GM18517 (cell line): Measurements from ENCODE around the gene FPR2.
"Not testable (repeated sequence)": the region's sequence is repeated elsewhere in the genome, so short reads cannot be mapped to it uniquely, and the experiment has no call there.

Experiments used
- ATAC-seq: cut with Tn5 transposase; IDR thresholded peaks from one replicate; pipeline ENCODE4 v1.9.1; 2021; ENCODE audit warnings: mild to moderate bottlenecking, moderate library complexity; ENCODE audit not compliant: unreplicated experiment

The FPR2 gene

GRCh38 chr19:51739466-51740213, 21.3 kb upstream of the FPR2 start:
- ATAC-seq = no peak

GRCh38 chr19:51740356-51740755, 20.6 kb upstream of the FPR2 start:
- ATAC-seq = no peak

DNA sequence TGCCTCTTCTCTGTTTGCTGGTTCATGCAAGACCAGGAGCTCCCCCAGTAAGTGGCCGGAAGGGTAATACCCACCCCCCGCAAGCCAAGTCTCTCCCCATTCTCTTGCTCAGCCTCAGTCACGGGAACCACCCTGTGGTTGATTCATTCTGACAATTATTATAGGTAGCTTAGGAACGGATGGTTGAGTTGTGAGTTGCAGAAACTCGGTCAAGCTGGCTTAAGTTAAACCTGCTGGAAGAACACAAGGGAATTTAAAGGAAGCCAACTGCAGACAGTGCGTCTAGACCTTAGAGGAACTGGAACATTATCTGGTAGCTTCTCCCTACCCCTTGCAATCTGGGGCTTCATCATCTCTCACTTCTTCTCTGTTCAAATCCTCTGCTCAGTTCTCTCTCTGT, 18.2 kb upstream of the FPR2 start:
- no peak for ATAC-seq

DNA sequence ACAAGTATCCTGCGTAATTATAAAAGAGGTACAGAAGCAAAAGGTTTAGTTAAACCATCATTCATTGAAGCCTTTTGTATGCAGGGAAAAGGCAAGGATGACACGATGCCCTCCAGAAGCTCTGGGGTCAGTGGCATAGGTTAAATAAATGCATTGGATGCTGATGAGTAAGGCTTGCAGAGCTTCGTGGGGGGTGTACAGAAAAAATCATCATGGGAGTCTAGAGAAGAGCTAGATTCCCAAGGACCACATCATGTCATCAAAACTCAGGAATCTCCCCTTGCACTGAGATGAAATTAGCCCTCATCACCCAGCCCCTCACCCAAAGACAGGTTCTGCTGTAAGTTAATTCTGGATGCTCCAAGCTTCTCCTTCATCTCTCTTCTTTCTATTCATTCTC, 17.6 kb upstream of the FPR2 start:
- no peak for ATAC-seq

DNA sequence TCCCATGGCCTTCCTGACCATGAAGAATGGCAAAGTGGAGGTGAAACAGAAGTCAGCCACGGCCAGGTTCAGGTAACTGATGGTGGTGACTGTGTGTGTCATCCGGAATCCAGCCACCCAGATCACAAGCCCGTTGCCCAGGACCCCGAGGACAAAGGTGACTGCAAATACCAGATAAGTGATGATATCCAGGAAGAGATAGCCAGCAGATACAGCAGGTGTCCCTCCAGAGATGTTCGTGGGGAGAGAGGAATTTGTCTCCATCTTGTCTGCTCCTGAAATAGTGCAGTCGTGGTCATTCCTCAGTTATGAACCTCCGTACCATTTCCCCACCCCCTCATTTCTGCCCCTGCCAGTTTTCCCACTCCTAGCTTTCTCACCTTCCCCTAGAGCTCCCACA, 14.2 kb upstream of the FPR2 start:
- ATAC-seq = no peak

- ATAC-seq = no peak
These were observed 11.0 kb upstream of the FPR2 start for GRCh38 chr19:51749979-51750378.

DNA sequence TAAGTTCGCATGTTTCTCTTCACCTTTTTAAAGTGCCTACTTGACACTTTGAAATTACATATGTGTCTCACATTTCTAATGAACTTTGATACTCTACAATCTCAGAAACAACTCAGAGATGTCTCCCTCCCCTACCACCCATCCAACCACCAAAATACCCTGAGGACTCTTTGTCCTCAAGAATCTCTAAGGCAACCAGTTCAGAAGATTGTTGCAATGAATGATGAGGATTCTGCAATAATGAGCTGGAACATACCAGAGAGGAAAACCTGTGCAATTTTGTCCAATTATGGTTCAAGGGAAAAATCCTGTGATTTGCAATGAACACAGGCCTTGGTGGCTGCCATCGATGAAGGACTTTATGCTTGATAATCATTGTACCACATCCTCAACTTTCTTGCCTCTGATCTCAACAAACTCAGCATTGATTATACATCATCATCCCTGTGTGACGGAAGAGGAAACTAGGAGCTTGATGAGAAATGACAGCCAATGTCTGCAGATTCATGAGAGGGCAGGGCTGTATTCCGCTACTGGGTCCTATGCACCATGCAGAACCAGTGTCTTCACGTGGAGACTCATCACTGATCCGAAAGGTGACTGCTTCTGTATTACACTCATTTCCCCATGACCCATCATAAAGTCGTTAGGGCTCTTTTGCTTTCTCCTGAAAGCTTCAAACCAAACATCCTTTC, 10.4 kb upstream of the FPR2 start:
- ATAC-seq = no peak

DNA sequence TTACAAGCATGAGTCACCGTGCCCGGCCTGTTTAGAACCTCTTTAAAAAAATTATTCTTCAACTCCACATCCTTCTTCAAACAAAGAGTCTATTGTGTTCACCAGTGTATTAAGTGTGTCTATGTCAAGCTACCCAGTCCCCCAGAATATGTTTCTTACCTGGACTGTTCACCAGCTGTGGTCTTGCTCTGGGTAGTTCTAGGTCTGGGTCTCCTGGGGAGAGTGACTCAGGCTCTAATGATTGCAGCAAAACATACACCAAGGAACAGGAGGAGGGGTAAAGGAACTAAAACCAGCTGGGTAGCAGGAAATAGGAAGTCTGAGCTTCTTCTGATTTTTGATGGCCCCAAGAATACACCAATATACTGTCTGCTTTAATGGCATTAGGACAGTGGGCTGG, 9.3 kb upstream of the FPR2 start, which contains the start of gene FPR1:
Gene FPR1, minus strand, starts transcription at position 224 of the 400 bp plus-strand sequence. CDS start 4,884 bp downstream, outside the sequence.
- no peak for ATAC-seq

- no peak for ATAC-seq
These were observed 6.9 kb upstream of the FPR2 start for GRCh38 chr19:51754109-51754508.

GRCh38 chr19:51754770-51755169, 6.2 kb upstream of the FPR2 start:
- no peak for ATAC-seq

- no peak for ATAC-seq
These were observed 5.4 kb upstream of the FPR2 start for GRCh38 chr19:51755571-51755970.

DNA sequence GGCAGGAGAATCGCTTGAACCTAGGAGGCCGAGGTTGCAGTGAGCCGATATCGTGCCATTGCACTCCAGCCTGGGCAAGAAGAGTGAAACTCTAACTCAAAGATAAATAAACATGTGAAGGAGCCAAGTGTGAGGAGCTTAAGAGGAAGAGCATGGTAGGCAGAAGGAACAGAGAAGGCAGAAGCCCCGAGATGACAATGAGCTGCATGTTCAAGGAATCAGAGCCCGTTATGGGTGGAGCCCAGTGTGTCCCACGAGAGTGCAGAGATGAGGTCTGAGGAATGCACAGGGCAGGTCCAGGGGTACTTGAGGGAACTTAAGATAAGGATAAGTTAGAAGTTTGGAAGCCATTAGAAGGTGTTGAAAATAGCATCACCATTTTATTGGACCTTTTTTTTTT, 716 bp downstream of the FPR2 start:
- no peak for ATAC-seq

DNA sequence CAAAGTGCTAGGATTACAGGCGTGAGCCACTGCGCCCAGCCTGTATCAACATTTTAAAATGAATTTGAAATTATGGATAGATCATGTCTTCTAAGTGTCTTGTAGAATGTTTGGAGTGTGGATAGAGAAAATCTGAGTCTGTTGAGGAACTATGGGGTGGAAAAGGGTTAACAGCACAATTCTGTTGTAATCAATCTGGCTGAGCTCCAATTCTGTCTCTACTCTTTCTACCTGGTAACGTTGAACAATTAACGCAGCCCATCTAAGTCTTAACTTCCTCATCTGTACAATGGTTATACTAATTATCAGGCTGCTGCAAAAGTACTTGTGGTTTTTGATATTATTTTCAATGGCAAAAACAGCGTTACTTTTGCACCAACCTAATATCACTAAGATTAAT, 4.1 kb downstream of the FPR2 start:
- no peak for ATAC-seq

DNA sequence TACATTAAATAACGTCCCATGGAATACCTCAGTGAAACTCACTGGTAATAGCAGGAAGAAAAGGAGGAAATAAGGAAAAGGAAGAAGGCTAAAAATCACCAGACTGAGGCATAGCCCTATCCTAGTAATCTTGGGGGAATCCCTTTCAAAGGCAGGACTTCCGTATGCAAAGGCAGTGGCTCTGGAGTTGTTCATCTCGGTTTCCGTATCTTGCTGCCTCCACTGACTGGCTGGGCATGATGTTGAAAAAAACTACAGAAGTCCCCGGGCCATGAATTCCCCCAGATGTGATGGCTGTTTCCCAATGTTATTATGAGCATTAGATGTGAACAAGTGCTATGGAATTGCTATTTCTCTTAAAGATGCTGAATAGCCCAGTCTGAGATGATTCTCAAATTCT, 5.5 kb downstream of the FPR2 start:
- ATAC-seq = no peak

- no peak for ATAC-seq
These were observed 10.6 kb downstream of the FPR2 start for GRCh38 chr19:51771376-51772130.

DNA sequence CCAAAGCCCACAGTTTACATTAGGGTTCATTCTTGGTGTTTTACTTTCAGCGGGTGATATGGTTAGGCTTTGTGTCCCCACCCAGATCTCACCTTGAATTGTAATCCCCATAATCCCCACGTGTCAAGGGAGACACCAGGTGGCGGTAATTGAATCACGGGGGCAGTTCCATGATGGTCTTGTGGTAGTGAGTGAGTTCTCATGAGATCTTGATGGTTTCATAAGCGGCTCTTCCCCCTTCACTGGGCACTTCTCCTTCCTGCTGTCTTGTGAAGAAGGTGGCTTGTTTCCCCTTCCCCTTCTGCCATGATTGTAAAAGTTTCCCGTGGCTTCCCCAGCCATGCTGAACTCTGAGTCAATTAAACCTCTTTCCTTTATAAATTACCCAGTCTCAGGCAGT, 12.0 kb downstream of the FPR2 start:
- no peak for ATAC-seq

GRCh38 chr19:51776561-51776960, 15.6 kb downstream of the FPR2 start:
- not testable (repeated sequence) for ATAC-seq

DNA sequence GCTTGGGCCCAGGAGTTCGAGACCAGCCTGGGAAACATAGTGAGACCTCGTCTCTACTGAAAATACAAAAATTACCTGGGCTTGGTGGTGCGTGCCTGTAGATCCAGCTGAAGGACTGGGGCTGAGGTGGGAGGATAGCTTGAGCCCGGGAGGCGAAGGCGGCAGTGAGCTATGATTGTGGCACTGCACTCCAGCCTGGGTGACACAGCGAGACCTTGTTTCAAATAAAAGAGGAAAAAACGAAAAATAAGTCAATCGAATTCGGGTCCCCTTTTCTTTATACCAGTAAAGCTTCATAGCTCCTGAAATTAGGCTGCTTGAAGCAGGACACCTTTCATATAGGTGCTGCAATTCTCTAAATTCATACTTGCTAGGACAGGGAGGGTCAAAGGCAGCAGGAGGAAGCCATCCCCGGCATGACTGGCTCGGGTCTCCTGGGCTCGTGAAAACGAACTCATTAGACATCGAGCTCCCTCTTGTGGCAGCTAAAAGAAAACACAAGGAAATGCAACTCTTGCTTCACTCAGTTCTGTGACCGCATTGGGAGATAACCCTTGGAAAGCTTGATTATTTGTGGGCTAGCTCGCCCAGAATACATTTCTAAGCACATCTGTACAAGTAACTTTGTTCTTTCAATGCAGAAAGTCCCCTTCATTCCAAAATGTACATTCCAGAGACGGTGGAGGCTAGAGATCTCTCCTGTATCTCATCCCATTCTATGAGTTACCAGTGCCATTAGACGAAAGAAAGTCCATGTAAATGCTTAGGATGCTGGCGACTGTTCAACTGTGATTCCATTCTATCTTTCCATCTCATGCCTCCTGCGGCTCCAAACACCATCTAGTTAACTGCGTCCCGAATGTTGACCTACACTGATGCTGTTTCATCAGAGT, 16.8 kb downstream of the FPR2 start:
- ATAC-seq = no peak

- no peak for ATAC-seq
These were observed 18.2 kb downstream of the FPR2 start for GRCh38 chr19:51779181-51779580.

GRCh38 chr19:51779703-51780102, 18.7 kb downstream of the FPR2 start:
- no peak for ATAC-seq

DNA sequence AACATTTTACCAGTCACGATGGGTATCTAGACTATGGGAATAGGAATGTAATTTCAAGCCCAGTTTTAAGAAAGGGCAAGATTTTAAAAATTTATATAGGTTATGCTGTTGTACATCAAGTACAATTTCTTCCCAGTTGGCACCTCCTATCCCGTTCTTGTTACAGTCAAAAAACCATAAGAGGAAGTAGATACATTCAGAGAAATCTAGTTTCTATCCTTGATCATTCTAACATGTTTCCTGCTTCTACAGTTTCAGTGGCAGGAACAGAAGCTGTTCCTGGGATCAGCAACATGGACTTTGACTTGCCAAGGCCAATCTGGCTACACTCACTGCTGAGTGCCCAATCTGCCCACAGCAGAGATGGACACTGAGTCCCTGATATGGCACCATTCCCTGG, 19.3 kb downstream of the FPR2 start:
- no peak for ATAC-seq
